Aorta (tissue), 5 donors: Measurements from ENCODE around the gene TMEM119. TPM values are rescaled to one million over a fixed set of nuclear protein-coding genes. Genes with fewer than 3 reads are reported as not detected.

ENCODE experiments used
- ATAC-seq: fragments of 200-7000 bp; cut with Tn5 transposase; one replicate; pipeline ENCODE4 v1.9.1; 2022; ENCODE audit warnings: moderate library complexity; ENCODE audit not compliant: low FRiP score
- DNase-seq, 2 donors: peaks; one replicate each; pipeline ENCODE4 v3.0.0-alpha.2; 2020
- H3K27ac ChIP-seq, 2 donors: one replicate each; pipeline ENCODE4 v1.5.1; 2013; ENCODE audit warnings: low read length in 2 of 2, mild to moderate bottlenecking in 2 of 2, moderate library complexity in 2 of 2, control low read depth in 1 of 2, inconsistent platforms in 1 of 2, low read depth in 1 of 2
- H3K27me3 ChIP-seq, 2 donors: one replicate each; pipeline ENCODE4 v1.6.1; 2013; ENCODE audit warnings: control low read depth in 1 of 2, low read length in 1 of 2, mild to moderate bottlenecking in 1 of 2, moderate library complexity in 1 of 2; ENCODE audit not compliant: insufficient read depth in 2 of 2, control insufficient read depth in 1 of 2
- H3K36me3 ChIP-seq, 2 donors: one replicate each; pipeline ENCODE4 v1.6.1; 2013; ENCODE audit warnings: control low read depth in 1 of 2, low read length in 1 of 2, mild to moderate bottlenecking in 1 of 2; ENCODE audit not compliant: insufficient read depth in 2 of 2, control insufficient read depth in 1 of 2
- H3K4me1 ChIP-seq, 2 donors: one replicate each; pipeline ENCODE4 v1.6.1; 2013; ENCODE audit warnings: low read length in 2 of 2, control low read depth in 1 of 2, mild to moderate bottlenecking in 1 of 2, moderate library complexity in 1 of 2; ENCODE audit not compliant: insufficient read depth in 2 of 2, control insufficient read depth in 1 of 2
- H3K4me3 ChIP-seq, 2 donors: one replicate each; pipeline ENCODE4 v1.5.1; 2013; ENCODE audit warnings: low read length in 2 of 2, control low read depth in 1 of 2, mild to moderate bottlenecking in 1 of 2
- H3K9me3 ChIP-seq: one replicate; pipeline ENCODE4 v1.6.1; 2013; ENCODE audit warnings: mild to moderate bottlenecking, low read length; ENCODE audit not compliant: control insufficient read depth
- WGBS, 2 donors: extraction: QIAGEN DNeasy Blood & Tissue Kit; methylation state at CpG; one replicate each; pipeline ENCODE4 v1.1.7; 2013; 5-methylcytosine and 5-hydroxymethylcytosine counted together
- intact Hi-C, 2 donors: fragments of 100-400 bp; cut with DNase I; formaldehyde crosslinking; loops; one replicate each; pipeline versions ENCODE4 v1.14.2 to v1.15.0; 2022
- polyA plus RNA-seq, 2 donors: library from polyadenylated mRNA; stranded (reverse); fragments of 200-250 nt; gene quantifications; one replicate each; pipeline ENCODE4 v1.2.3, GENCODE V29; 2013
- total RNA-seq, 2 donors: library from RNA; stranded (reverse); fragmentation: NEBNext Ultra II Directional; extraction: Animal tissue kit (Norgen Biotek cat#: 25700); gene quantifications; one replicate each; pipeline ENCODE4 v1.2.1, GENCODE V29; 2021
- donor health status: healthy with polysubstance abuse.
- donor health status: Bipolar disorder and iron deficiency.
- donor health status: DM: no; HTN: no; CAD: no.
- donor health status: DM: no; HTN: no; CAD: no.
- donor health status: DM: yes; HTN: yes; CAD: no.

The TMEM119 gene
- total and polyA plus RNA-seq, 4 donors: 0.26 to 21.1 (median 8.0) TPM

DNA sequence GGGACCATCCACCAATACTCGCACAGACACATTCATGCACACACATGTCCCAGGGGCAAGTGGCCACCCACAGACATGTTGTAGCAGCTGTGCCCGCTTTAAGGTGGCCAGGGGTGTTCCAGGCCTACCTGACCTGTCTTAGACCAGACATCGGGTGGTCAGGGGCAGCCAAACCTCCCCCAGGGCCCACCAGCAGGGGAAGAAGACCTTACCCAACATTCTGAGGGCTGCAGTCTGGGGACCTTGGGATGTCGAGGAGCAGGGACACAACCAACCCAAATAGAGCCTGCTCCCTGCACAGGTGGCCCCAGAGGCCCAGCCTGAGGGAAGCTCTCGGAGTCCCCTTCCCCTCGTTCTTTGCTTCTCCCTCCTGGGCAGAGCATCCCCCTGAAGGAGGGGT is 1.7 kb upstream of the TMEM119 start:
- Histone ChIP-seq H3K27ac (no peak overlapping the region), H3K27me3 (no peaks in the 10 kb centered on the region), H3K36me3 (no peaks in the 10 kb centered on the region), H3K4me3 (no peak overlapping the region), H3K9me3 (no peaks in the 10 kb centered on the region), H3K4me1 (no peaks in the 10 kb centered on the region)
- ATAC-seq (no peak), DNase-seq (no peak)
- intact Hi-C loops: no loop called here
- WGBS, 2 donors: 75 to 79% methylated on average over 6 of the region's 6 CpGs

DNA sequence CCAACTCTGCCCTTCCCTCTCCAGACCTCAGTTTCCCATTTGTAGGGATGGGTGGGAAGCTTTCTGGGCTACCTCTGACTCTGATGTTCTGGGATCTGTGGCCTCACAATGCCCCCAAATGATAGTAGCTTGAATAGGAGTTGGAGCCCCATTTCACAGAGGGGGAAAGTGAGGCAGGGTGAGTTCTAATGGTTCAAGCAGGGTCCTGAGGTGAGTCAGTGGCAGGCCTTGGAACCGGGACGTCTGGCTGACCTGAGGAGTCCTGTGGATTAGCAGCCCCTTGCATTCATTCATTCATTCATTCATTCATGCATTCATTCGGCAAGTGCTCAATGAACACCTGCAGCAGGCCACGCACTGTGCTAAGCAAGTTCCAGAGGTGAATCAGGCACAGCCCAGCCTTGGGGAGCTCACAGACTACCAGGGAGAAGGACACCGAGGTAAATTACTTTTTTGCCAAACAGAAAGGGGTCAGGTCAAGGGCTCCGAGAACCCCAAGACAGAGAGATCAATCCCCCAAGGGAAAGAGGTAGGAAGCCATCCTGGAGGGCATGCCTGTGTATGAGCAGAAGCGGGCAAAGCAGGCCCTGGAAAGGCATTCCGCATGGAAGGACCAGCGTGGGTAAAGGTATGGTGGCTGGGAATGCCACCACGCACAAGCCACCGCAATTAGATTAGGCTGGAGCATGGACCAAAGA is 818 bp upstream of the TMEM119 start:
- intact Hi-C loops: no loop called here
- Histone ChIP-seq H3K27ac (no peak overlapping the region), H3K4me3 (no peak overlapping the region), H3K4me1 (no peaks in the 10 kb centered on the region), H3K27me3 (no peaks in the 10 kb centered on the region), H3K9me3 (no peaks in the 10 kb centered on the region), H3K36me3 (no peaks in the 10 kb centered on the region)
- no peak for ATAC-seq
- DNase-seq: no peak
- WGBS, 2 donors: 90% methylated on average over 11 of the region's 11 CpGs

DNA sequence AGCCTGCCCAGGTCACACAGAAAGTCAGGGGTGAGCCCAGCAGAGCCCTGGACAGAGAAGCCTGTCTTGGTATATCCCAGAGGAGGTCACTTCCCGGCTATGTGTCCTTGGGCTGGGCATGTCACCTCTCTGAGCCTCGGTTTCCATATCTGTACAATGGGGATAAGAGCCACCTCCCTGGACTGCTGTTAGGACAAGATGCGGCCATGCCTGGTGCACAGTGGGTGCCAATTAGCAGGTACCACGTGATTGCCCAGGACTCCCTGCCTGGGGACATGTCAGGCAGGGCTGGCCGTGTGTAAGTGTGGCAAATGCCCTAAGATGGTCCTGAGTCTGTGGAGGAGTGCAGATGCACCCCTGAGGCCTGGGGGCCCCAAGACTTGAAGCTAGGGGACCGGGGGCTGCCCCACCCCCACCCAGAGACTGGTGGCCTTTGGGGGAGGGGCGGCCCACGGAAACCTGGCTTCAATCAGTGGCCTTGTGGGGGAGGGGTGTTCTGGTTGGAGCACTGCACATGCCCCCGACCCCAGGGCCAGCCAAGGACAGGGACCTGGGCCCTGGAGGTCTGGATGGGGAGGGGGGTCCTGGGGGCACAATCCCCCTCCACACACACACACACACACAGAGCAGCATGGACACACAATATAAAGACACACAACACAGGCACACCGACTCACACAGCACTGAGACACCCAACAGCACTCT is 878 bp downstream of the TMEM119 start:
- Histone ChIP-seq H3K4me3 (no peak overlapping the region), H3K4me1 (no peaks in the 10 kb centered on the region), H3K27ac (no peak overlapping the region), H3K9me3 (no peaks in the 10 kb centered on the region), H3K27me3 (no peaks in the 10 kb centered on the region), H3K36me3 (no peaks in the 10 kb centered on the region)
- intact Hi-C loops: no loop called here
- 48 to 63% methylated on average over 9 to 10 of the region's 10 CpGs for WGBS, 2 donors
- DNase-seq: no peak
- ATAC-seq: no peak

DNA sequence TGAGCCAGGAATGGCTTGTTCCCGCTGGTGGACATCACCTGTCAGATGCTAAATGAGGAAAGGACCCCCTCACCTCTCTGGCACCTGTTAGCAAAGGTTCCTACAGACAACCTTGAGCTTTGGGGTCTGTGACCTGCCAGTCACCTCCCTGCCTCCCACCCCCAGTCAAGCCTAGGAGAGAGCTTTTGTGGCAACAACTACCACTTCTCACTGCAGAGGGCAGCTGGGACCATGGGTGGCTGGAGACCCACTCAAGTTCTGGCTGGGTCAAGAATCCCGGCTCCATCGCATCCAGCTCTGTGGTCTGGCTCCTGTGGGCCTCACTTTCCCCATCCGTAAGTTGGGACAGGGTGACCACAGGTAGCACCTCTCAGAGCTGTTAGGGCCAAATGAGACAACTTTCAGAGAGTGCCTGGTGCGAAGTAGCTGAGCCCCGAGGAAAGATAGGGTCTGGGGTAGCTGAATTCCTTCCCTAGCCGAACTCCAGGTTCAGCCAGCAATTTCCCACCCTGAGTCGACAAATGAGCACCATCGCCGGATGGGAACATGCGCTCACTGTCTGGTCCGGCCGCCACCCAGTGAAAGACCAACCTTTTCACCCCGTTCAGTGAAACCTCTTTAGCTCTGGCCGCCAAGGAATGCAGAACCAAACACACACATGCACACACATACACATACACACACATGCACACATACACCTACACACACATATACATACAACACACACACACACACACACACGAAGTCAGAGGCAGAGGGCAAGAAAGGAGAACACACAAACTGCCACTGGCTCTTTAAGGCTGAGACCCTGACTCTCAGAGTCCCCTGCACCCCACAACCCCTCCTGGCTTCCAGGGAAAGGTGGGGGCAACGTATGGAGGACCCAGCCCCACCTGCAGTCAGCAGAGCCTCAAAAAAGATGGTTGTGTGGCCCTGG is 1.9 kb downstream of the TMEM119 start:
- ATAC-seq: no peak
- no peaks in the 10 kb centered on the region for H3K27me3 ChIP-seq
- WGBS, 2 donors: 75 to 78% methylated on average over 17 of the region's 17 CpGs
- intact Hi-C loops: no loop called here
- H3K36me3 ChIP-seq: no peaks in the 10 kb centered on the region
- no peaks in the 10 kb centered on the region for H3K9me3 ChIP-seq
- no peak overlapping the region for H3K4me3 ChIP-seq
- DNase-seq: no peak
- H3K4me1 ChIP-seq: no peaks in the 10 kb centered on the region
- no peak overlapping the region for H3K27ac ChIP-seq

DNA sequence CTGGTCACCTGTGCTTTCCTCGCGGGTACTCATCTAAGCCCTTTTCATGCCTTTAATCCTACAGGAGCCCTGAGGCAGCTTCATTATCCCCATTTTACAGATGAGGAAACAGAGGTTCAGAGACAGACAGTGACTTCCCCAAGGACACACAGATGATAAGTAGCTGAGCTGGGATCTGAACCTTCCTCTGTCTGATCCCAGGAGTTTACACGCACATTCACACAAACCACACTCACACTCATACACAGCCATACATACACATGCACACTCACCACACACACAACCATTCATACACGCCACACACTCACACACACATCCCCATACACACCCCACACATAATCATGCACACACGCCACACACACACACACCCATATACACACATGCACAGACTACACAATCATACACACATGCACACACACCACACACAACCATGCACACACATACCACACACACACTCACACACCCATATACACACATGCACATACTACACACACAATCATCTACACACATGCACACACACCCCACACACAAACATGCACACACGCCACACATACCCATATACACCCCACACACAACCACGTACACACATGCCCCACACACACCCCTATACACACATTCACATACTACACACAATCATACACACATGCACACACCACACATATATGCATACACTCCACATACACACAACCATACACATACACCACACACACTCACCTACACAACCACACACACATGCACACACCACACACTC is 2.7 kb downstream of the TMEM119 start:
- H3K9me3 ChIP-seq: no peaks in the 10 kb centered on the region
- 95 to 97% methylated on average over 7 of the region's 7 CpGs for WGBS, 2 donors
- H3K27ac ChIP-seq: no peak overlapping the region
- DNase-seq: no peak
- intact Hi-C loops: no loop called here
- no peaks in the 10 kb centered on the region for H3K27me3 ChIP-seq
- no peak overlapping the region for H3K4me3 ChIP-seq
- H3K36me3 ChIP-seq: no peaks in the 10 kb centered on the region
- no peaks in the 10 kb centered on the region for H3K4me1 ChIP-seq
- no peak for ATAC-seq

DNA sequence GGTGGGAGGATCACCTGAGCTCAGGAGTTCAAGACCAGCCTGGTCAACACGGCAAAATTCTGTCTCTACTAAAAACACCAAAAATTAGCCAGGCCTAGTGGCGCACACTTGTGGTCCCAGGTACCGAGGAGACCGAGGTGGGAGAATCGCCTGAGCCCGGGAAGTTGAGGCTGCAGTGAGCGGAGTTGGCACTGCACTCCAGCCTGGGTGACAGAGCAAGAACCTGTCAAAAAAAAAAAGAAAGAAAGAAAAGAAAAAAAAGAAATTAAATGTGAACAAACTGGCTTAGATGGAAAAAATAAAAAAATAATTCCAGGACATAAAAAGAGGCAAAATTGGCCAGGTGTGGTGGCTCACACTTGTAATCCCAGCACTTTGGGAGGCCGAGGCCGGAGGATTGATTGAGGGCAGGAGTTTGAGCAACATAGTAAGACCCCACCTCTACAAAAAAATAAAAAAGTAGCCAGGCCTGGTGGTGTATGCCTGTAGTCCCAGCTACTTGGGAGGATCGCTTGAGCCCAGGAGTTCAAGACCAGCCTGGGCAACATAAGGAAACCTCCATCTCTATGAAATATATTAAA is 3.5 kb downstream of the TMEM119 start:
- 96 to 97% methylated on average over 10 of the region's 10 CpGs for WGBS, 2 donors
- no peak overlapping the region for H3K4me3 ChIP-seq
- H3K9me3 ChIP-seq: no peaks in the 10 kb centered on the region
- intact Hi-C loops: no loop called here
- DNase-seq: no peak
- ATAC-seq: no peak
- H3K4me1 ChIP-seq: no peaks in the 10 kb centered on the region
- no peaks in the 10 kb centered on the region for H3K27me3 ChIP-seq
- H3K27ac ChIP-seq: no peak overlapping the region
- H3K36me3 ChIP-seq: no peaks in the 10 kb centered on the region

DNA sequence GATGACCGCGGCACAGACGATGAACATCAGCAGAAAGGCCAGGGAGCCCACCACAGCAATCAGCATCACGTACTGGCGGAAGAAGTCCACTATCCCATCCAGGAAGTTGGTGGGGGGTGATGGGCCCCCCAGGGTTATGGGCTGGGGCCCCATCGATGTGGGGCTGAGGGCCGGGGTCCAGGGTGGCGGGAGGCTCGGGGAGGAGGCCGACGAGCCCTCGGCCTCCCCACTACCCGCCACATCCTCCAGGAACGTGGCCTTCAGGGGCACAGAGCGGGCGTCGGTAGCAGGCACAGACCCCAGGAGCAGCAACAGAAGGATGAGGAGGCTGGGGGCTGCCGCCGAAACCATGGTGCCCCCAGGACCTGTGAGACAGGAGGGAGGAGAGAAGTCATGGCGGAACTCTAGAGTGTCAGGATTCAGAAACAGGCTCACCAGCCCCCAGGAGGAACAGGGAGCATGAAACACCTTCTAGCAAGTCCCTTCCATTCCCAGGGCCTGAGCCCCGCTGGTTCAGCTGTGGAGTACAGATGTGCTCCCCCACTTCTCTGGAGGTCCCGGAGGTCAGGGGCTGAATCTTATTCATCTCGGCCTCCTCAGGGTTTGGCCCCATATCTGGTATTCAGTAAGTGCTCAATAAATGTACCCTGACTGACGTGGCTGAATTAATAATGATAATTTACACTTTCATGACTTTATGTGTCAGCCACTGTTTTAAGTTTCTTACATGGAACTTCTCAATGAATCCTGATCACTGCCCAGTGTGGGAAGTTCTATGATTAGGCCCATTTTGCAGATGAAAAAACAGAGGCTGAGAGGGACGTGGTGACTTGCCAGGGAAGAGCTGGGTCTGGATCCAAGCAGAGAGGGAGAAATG is 5.6 kb downstream of the TMEM119 start:
- Histone ChIP-seq H3K4me3 (no peak overlapping the region), H3K4me1 (no peaks in the 10 kb centered on the region), H3K27me3 (no peaks in the 10 kb centered on the region), H3K36me3 (no peaks in the 10 kb centered on the region), H3K9me3 (no peaks in the 10 kb centered on the region), H3K27ac (no peak overlapping the region)
- DNase-seq (no peak), ATAC-seq (no peak)
- intact Hi-C loops: no loop called here
- WGBS, 2 donors: 92 to 95% methylated on average over 25 of the region's 25 CpGs
